ENCODE data around the gene ASCC3.

The ASCC3 gene, protein sequence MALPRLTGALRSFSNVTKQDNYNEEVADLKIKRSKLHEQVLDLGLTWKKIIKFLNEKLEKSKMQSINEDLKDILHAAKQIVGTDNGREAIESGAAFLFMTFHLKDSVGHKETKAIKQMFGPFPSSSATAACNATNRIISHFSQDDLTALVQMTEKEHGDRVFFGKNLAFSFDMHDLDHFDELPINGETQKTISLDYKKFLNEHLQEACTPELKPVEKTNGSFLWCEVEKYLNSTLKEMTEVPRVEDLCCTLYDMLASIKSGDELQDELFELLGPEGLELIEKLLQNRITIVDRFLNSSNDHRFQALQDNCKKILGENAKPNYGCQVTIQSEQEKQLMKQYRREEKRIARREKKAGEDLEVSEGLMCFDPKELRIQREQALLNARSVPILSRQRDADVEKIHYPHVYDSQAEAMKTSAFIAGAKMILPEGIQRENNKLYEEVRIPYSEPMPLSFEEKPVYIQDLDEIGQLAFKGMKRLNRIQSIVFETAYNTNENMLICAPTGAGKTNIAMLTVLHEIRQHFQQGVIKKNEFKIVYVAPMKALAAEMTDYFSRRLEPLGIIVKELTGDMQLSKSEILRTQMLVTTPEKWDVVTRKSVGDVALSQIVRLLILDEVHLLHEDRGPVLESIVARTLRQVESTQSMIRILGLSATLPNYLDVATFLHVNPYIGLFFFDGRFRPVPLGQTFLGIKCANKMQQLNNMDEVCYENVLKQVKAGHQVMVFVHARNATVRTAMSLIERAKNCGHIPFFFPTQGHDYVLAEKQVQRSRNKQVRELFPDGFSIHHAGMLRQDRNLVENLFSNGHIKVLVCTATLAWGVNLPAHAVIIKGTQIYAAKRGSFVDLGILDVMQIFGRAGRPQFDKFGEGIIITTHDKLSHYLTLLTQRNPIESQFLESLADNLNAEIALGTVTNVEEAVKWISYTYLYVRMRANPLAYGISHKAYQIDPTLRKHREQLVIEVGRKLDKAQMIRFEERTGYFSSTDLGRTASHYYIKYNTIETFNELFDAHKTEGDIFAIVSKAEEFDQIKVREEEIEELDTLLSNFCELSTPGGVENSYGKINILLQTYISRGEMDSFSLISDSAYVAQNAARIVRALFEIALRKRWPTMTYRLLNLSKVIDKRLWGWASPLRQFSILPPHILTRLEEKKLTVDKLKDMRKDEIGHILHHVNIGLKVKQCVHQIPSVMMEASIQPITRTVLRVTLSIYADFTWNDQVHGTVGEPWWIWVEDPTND (N-terminal part only)

DNA sequence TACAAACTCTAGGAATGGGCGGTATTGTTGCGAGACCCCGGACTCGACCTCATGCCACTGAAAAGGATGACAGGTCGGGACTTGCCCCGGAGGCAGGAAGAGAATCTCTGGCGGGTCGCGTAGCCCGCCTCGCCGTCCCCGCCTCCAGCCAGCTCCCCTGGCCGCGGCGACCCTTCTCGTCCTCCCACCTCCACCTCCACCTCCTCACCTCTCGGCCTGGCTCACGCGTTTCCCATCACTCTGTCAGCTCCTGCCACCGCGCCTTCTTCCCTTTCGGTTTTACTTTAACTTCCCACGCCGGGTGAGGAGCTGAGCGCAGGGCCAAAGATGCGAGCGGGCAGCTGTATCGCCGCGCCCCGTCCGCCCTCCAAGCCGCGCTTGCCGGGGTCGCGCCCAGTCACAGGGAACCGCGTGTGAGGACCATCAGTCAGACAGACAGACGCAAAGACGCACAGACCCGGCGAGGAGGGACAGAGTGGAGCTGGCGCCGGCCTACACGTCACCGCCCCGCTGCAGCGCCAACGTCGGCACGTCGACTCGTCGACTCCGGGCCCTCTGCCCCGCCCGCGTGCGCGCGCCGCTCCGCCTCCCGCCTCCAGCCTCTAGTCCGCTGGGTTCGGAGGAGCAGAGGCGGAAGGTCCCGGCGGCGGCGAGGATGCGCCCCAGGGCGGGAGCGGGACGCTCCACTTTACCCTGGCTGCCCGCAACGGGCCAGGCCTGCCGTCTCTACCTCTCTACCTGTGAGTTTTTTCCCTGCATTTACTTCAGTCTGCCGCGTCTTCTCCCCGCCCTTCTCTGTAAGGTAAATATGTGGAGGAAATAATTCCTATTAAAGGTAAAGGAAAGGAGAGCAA is at the start of gene ASCC3:
Gene ASCC3 (minus strand): TSS at position 477 of the 854 bp plus-strand sequence. CDS start 13,332 bp downstream, outside the sequence.
- FAIRE-seq = peak; percentile 89
- peak; percentile 71 for DNase-seq (ENCODE audit: insufficient read length, low spot score)

DNA sequence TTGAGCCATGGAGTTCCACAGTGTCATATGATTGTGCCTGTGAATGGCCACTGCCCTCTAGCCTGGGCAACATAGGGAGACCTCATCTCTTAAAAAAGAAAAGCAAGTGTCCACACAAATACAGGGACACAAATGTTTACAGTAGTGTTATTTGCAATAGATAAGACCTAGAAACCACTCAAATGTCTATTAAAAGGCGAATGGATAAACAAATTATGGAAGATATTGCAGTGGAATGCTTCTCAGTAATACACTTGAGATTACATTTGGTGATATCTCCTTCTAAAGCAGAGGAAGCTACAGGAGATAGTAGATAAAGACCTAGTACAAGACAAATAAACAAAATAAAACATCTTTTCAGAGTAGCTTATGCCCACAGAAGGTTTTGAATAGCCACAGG is 44.6 kb upstream of the ASCC3 start:
- DNase-seq (ENCODE audit: insufficient read length, low spot score) (no peak), FAIRE-seq (no peak)

DNA sequence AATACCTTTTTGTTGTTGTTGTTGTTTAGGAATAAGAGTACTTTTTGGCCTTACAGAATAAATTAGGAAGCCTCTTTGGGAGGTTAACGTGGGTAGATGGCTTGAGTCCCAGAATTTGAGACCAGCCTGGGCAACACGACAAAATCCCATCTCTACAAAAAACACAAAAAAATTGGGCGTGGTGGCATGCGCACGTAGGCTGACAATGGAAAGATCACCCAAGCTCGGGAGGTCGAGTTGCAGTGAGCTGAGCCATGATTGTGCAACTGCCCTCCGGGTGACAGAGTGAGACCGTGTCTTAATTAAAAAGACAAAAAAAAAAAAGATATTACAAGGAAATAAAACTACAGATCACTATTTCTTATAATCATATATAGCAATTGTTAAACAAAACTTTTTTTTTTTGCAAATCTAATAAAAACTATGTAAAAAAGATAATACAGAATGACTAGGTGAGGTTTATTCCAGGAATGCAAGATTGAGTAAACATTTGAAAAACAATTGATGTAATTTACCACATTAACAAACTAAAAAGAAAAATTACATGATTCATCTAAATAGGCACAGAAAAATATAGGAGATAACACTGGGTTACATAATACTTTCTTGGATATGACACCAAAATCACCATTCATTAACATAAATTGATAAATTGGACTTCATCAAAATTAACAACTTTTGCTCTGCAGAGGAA is 43.6 kb upstream of the ASCC3 start:
- FAIRE-seq (no peak), DNase-seq (ENCODE audit: insufficient read length, low spot score) (no peak)

DNA sequence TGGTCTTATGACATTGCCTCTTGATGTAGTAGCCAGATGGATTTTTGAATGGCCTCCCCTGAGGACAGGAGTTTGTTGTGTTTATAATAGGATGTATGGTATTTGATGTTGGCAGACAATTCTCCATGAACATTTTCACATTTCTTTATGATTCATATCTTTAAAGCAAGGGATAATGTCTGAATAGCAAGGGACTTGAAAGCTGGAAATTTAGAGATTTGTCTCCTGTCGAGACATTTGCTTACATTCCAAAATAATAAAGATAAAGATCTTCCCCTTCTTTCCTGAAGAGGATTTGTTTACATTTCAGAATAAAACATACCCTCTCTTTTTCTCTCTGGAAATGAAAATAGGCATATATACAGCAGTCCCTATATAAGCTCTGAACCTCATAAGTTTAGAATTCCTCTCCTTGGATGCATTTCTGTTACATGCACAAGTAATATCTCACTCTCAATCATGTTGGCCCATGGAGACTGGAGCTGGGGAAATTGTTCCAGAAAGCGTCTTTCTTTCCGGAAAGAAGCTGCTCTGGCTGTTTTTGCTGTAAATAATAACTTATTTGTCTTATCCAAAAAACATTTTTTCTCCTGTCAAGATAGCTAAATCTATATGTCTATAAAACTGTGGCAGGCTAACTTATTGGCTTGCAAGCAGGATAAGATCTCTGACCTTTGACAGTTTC is 42.5 kb upstream of the ASCC3 start:
- FAIRE-seq = no peak
- DNase-seq (ENCODE audit: insufficient read length, low spot score) = no peak

DNA sequence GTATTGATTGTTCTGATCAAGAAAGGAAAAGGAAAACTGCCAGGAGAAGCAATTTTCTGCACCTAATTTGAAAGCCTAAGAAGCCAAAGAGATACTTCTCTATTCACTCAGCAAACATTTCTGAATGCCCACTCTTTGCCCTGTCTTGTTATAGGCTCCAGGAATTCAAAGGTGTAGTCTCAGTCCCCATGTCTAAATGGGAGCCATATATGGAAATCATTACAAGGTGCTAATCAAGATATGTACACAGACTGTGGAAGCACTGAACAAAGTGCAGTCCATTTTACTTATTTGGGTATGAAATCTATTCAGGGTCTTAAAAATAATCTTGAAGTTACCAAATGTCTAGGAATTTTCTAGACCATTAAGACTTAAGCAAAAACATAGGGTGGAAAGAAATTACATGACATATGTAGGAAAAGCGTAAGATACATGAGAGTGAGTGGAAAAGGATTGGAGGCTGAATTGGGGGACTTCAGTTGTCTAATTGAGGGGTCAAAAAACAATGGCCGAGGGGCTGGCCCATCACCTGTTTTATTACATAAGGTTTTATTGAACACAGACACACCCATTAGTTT is 39.0 kb upstream of the ASCC3 start:
- no peak for FAIRE-seq
- no peak for DNase-seq (ENCODE audit: insufficient read length, low spot score)

DNA sequence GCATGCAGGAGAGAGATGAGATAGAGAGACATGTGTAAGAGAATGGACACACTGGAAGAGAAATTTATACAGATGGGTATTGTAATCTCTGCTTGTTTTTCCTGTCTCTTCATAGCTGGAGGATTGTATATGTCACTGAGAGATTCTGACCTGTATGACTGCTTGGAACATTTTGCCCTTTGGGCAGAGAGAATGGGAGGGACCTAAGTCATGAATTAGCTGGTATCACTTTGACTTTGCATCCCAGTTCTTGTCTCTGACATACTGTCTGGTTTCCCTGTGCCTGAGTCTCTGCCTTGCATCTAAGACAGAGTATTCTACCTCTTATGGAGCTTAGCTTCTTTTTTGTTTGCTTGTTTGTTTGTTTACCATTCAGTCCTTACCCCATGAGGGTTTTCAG is 37.0 kb upstream of the ASCC3 start:
- FAIRE-seq (no peak), DNase-seq (ENCODE audit: insufficient read length, low spot score) (no peak)

DNA sequence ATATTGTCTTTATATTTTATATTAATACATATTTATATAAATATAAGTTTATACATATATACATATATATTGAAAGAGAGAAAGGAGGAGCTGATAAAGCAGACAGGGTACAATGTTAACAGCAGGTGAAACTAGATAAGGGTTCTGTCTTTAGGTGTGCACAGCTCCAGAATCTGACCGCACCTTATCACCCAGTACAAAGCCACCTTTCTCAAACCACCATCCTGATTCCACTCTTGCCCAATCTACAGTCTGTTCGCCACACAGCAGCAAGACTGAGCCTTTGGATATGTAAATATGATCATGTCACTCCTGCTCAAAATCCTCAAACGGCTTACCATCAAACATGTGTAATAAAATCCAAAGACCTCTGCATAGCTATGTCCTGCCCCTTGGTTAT is 34.7 kb upstream of the ASCC3 start:
- DNase-seq (ENCODE audit: insufficient read length, low spot score) (no peak), FAIRE-seq (no peak)

DNA sequence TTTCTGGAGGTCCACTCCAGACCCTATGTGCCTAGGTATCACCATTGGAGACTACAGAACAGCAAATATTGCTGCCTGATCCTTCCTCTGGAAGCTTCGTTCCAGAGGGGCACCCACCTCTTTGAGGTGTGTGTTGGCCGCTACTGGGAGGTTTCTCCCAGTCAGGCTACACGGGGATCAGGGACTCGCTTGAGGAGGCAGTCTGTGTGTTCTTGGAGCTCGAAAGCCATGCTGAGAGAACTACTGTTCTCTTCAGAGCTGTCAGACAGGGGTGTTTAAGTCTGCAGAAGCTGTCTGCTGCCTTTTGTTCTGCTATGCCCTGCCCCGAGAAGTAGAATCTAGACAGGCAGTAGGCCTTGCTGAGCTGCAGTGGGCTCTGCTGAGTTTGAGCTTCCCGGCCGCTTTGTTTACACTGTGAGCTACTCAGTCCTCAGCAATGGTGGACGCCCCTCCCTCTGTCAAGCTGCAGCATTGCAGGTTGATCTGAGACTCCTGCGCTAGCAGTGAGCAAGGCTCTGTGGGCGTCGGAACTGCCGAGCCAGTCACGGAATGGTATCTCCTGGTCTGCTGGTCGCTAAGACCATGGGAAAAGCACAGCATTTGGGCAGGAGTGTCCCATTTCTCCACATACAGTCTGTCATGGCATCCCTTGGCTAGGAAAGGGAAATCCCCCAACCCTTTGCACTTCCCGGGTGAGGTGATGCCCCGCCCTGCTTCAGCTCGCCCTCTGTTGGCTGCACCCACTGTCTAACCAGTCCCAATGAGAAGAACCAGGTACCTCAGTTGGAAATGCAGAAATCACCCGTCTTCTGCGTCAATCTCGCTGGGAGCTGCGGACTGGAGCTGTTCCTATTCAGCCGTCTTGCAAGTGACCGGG is 32.5 kb upstream of the ASCC3 start:
- FAIRE-seq = no peak

DNA sequence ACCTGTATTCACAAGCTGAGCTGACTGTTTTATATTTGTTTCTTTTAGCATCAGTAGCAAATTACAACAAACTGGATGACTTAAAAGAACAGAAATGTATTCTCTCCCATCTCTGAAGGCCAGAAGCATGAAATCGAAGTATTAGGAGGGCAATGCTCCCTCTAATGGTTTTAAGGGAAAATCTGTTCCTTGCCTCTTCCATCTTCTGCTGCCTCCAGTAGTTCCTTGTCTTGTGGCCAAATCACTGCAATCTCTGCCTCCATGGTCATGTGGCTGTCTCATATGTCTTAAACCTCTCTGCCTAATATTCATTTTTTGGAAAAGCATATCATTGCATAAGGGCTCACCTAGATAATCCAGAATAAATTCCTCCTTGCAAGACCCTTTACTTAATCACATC is 25.2 kb upstream of the ASCC3 start:
- DNase-seq (ENCODE audit: insufficient read length, low spot score) (no peak), FAIRE-seq (no peak)

More for the DNA sequence above, 32.5 kb upstream of the ASCC3 start:
- no peak for DNase-seq (ENCODE audit: insufficient read length, low spot score)

DNA sequence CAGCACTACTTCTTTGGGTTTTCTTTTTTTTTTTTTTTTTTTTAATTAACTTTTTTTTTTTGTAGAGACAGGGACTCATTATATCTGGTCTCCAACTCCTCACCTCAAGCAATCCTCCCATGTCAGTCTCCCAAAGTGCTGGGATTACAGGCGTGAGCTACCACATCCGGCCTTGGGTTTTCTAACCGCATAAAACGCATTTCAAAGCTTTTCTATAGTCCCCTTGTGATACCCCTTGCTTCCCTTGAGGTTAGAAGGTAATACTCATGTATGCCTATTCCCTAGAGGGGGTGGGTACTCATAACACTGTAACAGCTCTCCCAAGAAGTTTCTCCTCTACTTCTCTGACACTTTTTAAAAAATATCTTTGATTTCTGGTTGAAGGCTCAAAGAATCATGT is 23.9 kb upstream of the ASCC3 start:
- DNase-seq (ENCODE audit: insufficient read length, low spot score) (no peak), FAIRE-seq (no peak)

DNA sequence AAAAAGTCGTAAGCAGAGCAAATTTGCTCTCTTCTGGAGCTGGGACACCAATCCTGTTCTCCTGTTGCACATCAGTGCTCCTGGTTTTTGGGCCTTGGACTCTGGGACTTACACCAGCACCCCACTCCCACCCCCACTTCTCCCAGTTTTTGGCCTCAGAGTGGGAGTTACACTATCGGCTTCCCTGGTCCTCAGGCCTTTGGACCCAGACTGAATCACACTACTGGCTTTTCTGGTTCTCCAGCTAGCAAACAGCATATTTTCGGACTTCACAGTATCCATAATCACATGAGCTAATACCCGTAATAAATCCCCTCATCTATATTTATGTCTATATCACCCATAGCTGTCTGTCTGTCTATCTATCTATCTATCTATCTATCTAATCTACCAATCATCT is 23.2 kb upstream of the ASCC3 start:
- FAIRE-seq (no peak), DNase-seq (ENCODE audit: insufficient read length, low spot score) (no peak)

DNA sequence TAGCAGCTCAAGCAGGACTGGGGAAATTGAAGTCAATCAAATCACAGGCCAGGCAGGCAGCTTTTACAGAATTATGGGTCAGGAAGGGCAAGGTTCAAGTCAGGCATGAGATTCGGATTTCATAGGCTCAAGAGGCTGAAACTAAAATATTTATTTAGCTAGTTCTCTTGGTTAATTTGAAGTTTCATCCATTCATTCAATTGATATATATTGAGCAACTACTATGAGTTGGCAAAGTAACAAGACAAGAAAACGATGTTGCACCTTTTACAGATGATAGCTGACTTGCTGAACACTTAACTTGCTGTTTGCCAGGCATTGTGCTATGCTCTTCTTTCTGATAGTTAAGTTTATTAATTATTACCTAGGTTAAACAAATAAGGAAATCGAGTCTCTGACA is 20.5 kb upstream of the ASCC3 start:
- FAIRE-seq = no peak
- DNase-seq (ENCODE audit: insufficient read length, low spot score) = no peak

DNA sequence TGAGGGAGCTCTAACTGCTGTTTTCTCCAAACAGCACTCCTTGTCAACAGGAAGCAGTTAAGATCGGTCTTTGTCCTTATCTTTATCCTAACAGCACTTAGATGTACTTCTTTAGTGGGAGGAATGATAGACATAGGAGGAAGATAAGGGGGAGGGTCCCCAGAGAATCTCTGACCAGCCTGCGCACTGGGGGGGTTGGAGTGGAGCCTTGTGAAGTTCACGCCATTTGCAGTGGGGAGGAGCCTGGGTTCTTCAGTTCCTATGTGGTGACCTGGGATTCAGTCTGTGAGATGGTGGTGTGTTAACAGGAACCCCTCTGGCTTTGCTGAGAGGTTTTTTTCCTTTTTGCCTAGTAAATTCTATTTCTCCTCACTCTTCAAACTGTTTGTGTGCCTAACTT is 18.1 kb upstream of the ASCC3 start:
- no peak for DNase-seq (ENCODE audit: insufficient read length, low spot score)
- no peak for FAIRE-seq

DNA sequence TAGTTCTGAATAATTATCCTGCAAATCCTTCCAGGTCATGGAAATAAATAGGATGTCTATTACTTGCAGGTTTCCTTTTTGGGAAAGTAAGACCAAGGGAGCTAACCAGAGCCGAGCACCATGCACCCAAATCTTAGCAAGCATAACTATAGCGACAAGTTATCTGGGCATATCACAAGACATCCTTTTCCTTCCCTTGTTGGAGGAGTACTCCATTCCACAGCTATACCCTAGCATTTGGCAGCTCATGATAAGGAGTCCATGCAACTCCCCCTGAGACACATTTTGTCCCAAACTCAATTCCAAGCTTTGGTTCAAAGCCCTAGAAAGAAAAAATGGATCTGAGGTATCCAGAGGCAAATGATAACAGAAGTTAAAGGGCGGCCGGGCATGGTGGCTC is 16.5 kb upstream of the ASCC3 start:
- no peak for DNase-seq (ENCODE audit: insufficient read length, low spot score)
- FAIRE-seq = no peak

DNA sequence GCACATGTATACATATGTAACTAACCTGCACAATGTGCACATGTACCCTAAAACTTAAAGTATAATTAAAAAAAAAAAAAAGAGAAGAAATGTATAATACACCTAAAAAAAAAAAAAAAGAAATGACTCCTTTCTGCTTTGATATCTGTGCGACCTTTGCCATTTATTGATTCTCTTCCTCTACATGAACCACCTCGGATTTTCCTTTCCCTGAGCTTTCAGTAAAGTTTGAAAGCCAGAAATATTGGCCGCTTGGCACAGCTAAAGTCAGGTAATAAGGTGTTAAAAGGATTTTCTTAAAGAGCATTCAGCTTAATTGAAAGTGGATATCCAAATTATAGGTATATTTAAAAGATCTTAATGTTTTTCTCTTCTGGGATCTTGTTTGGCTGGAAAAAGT is 12.6 kb upstream of the ASCC3 start:
- no peak for FAIRE-seq
- DNase-seq (ENCODE audit: insufficient read length, low spot score) = no peak

DNA sequence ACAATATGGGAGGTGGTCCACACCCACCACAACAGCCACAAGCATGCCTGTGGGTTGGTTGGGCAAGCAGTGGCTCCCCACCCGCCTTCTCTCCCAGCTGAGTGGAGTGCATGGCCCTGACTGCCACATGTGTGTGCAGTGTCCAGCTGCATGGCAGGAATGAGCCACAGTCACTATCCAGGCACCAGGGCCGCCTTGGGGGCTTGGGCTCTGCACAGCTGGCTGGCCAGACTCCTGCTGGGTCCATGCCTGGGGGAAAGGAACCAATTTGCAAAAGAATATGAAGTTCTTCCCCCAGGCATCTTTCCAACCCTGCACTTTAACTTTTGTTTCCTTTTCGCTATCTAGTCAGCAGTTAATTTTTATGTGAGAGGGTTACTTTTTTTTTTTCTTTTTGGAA is 11.6 kb upstream of the ASCC3 start:
- FAIRE-seq = no peak
- DNase-seq (ENCODE audit: insufficient read length, low spot score) = no peak

DNA sequence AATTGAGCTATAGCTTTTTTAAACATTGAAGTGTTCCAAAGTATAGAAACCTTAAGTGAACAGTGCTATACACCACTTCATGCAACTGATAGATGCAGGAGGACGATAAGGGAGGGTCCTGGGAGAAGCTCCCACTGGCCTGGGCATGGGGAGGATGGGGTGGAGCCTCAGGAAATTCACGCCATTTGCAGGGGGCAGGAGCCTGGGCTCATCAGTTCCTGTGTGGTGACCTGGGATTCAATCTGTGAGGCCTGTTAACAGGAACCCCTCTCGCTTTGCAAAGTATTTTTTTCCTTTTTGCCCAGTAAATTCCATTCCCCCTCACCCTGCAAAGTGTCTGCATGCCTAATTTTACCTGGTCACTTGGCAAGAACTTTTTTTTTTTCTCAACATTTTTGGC is 11.0 kb upstream of the ASCC3 start:
- DNase-seq (ENCODE audit: insufficient read length, low spot score) = no peak
- FAIRE-seq = no peak

DNA sequence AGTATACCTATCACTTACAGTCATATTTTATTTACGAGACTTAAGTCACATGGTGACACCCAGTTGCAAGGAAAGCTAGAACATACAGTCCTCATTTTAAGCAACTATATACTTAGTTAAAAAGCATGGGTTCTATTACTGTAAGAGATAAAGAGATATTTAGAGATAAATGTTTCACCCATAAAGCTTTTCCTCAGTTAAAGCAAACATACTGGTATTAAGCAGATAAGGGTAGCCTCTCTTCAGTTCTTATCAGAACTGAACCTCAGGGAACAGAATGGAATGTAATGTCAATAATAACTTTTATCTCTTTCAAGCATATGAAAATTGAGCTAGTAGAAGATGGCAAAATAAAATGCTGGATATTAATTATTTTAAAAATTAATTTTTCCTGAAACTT is 9.9 kb upstream of the ASCC3 start:
- DNase-seq (ENCODE audit: insufficient read length, low spot score) (no peak), FAIRE-seq (no peak)

All from GM19239 (cell line).